MCF 10A (cell line): ENCODE data around the gene RCAN1. TPM values are rescaled to one million over a fixed set of nuclear protein-coding genes. Genes with fewer than 3 reads are reported as not detected.
A peak's percentile ranks its signal among the peaks of the same experiment; 100 is the strongest.

Experiments
- BruUV-seq: library from RNA; stranded (reverse); fragments of 400-500 nt; replicated peaks from 2 replicates; lab custom pipeline; 2021; lab: Mats Ljungman, UMichigan
- CTCF ChIA-PET: fragments of 300-600 bp; sonication (Branson Sonifier 250); formaldehyde crosslinking; extraction: SDS; loops from one replicate; lab custom pipeline; 2021; ENCODE audit warnings: antibody characterized with exemption, inconsistent platforms; lab: Yijun Ruan, JAX
- POLR2A ChIA-PET: fragments of 300-600, 350-650 bp; sonication (Branson Sonifier 250); formaldehyde crosslinking; extraction: SDS; loops from one replicate; lab custom pipeline; 2020; ENCODE audit warnings: antibody characterized with exemption, inconsistent platforms; lab: Yijun Ruan, JAX
- DNase-seq: peaks from one replicate; pipeline ENCODE4 v3.0.0-alpha.2; 2018; ENCODE audit not compliant: unreplicated experiment
- H3K27ac Mint-ChIP-seq: one replicate; pipeline ENCODE4 v1.8.0; 2022; ENCODE audit warnings: mild to moderate bottlenecking, low read depth, mixed read lengths; ENCODE audit not compliant: unreplicated experiment
- H3K27me3 Mint-ChIP-seq: one replicate; pipeline ENCODE4 v1.8.0; 2022; ENCODE audit warnings: mixed read lengths; ENCODE audit not compliant: insufficient read depth, unreplicated experiment
- H3K36me3 Mint-ChIP-seq: one replicate; pipeline ENCODE4 v1.8.0; 2022; ENCODE audit warnings: mild to moderate bottlenecking, moderate library complexity, mixed read lengths; ENCODE audit not compliant: insufficient read depth, unreplicated experiment
- H3K4me1 Mint-ChIP-seq: one replicate; pipeline ENCODE4 v1.8.0; 2022; ENCODE audit warnings: mixed read lengths; ENCODE audit not compliant: insufficient read depth, unreplicated experiment
- H3K4me3 Mint-ChIP-seq: one replicate; pipeline ENCODE4 v1.8.0; 2022; ENCODE audit warnings: mild to moderate bottlenecking, moderate library complexity, mixed read lengths; ENCODE audit not compliant: unreplicated experiment
- H3K9me3 Mint-ChIP-seq: one replicate; pipeline ENCODE4 v1.8.0; 2022; ENCODE audit warnings: mixed read lengths; ENCODE audit not compliant: unreplicated experiment
- intact Hi-C: fragments of 100-400 bp; cut with micrococcal nuclease; formaldehyde crosslinking; loops from 2 replicates; pipeline ENCODE4 v1.14.1; 2022
- total RNA-seq: library from RNA; stranded (reverse); gene quantifications from 2 replicates; pipeline ENCODE4 v1.2.3, GENCODE V29; 2022
- TF ChIP-seq, protein P1 (sequence below): fragments of 200-600 bp; IDR thresholded peaks from one replicate; pipeline ENCODE4 v1.8.0; 2022; ENCODE audit warnings: antibody characterized with exemption, mild to moderate bottlenecking; ENCODE audit not compliant: unreplicated experiment

Gene RCAN1
- total RNA-seq, 1 experiment from 2014 or later = 11.9 TPM

DNA sequence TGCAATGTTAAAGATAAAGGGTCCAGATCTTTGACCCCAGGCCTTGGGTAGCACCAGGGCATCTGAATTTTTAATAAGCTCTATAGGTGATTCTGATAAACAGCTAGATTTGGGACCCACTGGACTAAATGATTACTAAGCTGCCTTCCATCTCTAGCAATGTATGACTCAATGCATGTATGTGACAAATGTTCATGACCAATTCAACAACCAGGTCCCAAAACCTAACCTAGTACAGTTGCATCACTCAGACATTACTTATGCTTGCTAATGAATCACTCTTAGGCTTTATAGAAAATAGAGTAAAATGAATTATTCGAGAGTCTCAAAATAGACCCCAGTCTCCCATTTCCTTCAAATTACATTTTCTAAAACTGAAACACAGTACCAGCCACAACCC, 35.5 kb downstream of the RCAN1 start:
- Mint-ChIP-seq H3K4me3 (no peak overlapping the region), H3K27me3 (no peaks in the 10 kb centered on the region), H3K27ac (no peak overlapping the region), H3K9me3 (no peaks in the 10 kb centered on the region), H3K4me1 (peaks cover 11% of the 10 kb centered on the region), H3K36me3 (no peaks in the 10 kb centered on the region)
- DNase-seq = peak; percentile 46
- BruUV-seq = no TSS peak
- TF ChIP-seq, protein P1, sequence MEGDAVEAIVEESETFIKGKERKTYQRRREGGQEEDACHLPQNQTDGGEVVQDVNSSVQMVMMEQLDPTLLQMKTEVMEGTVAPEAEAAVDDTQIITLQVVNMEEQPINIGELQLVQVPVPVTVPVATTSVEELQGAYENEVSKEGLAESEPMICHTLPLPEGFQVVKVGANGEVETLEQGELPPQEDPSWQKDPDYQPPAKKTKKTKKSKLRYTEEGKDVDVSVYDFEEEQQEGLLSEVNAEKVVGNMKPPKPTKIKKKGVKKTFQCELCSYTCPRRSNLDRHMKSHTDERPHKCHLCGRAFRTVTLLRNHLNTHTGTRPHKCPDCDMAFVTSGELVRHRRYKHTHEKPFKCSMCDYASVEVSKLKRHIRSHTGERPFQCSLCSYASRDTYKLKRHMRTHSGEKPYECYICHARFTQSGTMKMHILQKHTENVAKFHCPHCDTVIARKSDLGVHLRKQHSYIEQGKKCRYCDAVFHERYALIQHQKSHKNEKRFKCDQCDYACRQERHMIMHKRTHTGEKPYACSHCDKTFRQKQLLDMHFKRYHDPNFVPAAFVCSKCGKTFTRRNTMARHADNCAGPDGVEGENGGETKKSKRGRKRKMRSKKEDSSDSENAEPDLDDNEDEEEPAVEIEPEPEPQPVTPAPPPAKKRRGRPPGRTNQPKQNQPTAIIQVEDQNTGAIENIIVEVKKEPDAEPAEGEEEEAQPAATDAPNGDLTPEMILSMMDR = no peak
- ChIA-PET CTCF (no interaction called here), POLR2A (interaction anchor here (1.3 kb wide), 1 partner anchor 9 kb away, joined by 3 read pairs; no protein-coding TSS in a partner anchor)
- intact Hi-C loops = no loop called here

DNA sequence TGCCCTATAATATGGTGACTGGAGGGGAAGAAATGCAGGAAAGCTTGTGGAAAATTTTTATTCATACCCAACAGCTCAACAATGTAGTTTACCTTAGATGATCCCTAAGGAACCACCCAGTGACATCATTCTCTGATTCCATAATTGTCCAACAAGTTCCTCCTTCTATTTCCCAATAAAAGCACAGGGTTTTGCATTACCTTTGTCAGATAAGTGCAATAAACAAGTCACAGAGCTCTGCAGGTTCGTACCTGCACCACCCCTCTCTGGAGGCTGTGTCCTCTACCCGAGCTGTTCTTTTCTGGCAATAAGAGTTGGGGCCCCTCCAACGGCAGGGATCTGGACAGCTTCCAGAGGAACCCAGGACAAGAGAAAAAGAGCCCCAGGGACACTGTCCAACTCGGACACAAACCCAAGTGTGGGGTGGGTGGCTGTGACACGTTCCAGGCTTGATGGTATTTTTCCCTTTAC, 38.8 kb downstream of the RCAN1 start:
- POLR2A ChIA-PET = interaction anchor here (0.6 to 1.8 kb wide), 2 partner anchors 49 to 162 kb away, joined by 3 to 6 read pairs; no protein-coding TSS in a partner anchor
- no peak for DNase-seq
- CTCF ChIA-PET = interaction anchor here (0.6 kb wide), 1 partner anchor 373 kb away, joined by 4 read pairs; no protein-coding TSS in a partner anchor
- Mint-ChIP-seq H3K9me3 (no peaks in the 10 kb centered on the region), H3K27ac (no peak overlapping the region), H3K4me1 (no peaks in the 10 kb centered on the region), H3K27me3 (no peaks in the 10 kb centered on the region), H3K36me3 (no peaks in the 10 kb centered on the region), H3K4me3 (no peak overlapping the region)
- intact Hi-C loops = no loop called here
- no TSS peak for BruUV-seq
- TF ChIP-seq, protein P1 = no peak

DNA sequence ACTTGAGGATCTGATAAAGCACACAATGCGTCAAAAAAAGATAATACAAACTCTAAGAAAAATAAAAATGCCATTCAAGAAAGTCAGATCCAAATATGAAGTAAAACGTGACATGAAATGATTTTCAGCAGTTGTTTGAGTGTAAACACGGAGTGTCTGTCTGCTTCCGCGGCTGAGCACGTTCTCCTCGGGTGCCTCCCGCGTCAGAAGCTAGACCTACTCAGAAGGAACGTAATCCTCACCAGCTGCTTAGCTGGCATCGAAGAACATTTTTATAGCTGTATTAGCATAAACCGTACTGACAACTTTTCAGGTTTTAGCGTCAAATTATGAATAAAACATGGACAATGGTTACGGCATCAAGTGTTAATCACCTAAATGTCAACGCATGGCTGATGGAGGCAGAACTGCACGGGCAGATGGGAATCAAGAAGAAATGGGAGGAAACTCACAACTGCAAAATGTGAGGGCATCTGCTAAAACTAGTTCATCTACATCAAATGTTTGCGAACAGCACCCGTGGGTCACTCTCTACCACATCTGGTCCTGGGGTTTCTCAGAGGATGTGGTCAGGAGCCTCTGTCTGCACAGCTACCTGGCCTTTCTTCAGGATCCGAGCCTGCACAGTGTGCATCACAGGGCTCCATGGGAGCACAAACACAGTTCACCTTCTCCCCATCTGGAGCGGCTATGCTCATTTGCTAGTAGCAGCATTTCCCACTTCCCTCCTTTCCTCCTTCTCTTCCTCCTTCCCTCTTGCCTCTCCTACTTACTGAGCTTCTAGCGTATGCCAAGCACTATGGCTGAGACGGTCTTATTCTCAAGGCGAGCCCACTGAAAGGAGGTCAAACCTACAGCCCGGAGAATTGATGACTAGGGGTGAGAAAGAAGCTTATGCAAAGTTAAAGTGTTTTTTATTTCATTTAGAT, 40.0 kb downstream of the RCAN1 start:
- Mint-ChIP-seq H3K9me3 (no peaks in the 10 kb centered on the region), H3K36me3 (no peaks in the 10 kb centered on the region), H3K4me1 (no peaks in the 10 kb centered on the region), H3K27me3 (no peaks in the 10 kb centered on the region), H3K27ac (no peak overlapping the region), H3K4me3 (no peak overlapping the region)
- POLR2A ChIA-PET = interaction anchor here (0.6 kb wide), 1 partner anchor 1006 kb away, joined by 3 read pairs; no protein-coding TSS in a partner anchor
- TF ChIP-seq, protein P1 = no peak
- no peak for DNase-seq
- CTCF ChIA-PET = no interaction called here
- intact Hi-C loops = no loop called here
- BruUV-seq = no TSS peak

DNA sequence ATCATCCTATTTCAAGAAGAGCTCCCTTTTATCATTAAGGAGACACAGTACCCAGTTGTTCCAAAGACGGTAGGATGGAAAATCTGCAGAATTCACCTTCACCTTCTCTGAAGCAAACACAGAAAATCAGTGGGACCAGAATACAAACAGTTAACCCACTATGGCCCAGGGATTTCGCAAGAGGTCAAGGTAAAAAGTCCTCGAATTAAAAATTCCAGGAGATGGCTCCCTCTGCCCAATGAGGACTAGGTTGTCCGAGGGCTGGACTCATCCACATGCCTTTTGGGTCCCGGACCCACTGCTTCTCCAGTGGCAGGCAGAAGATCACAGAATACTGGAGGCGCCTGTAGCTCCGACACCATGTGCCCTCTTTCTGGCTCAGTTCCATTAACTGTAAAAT, 42.9 kb downstream of the RCAN1 start:
- ChIA-PET CTCF (interaction anchor here (0.7 to 1.4 kb wide), 2 partner anchors 13 to 64 kb away, joined by 3 read pairs; no protein-coding TSS in a partner anchor), POLR2A (interaction anchor here (1.2 kb wide), 1 partner anchor 12 kb away, joined by 4 read pairs; no protein-coding TSS in a partner anchor)
- Mint-ChIP-seq H3K36me3 (peaks cover 6% of the 10 kb centered on the region), H3K4me3 (no peak overlapping the region), H3K4me1 (no peaks in the 10 kb centered on the region), H3K27ac (no peak overlapping the region), H3K9me3 (no peaks in the 10 kb centered on the region), H3K27me3 (no peaks in the 10 kb centered on the region)
- no peak for DNase-seq
- BruUV-seq = no TSS peak
- TF ChIP-seq, protein P1 = no peak
- intact Hi-C loops = no loop called here
